GM19467 (cell line): ENCODE data around the gene PEX16.
A peak's percentile ranks its signal among the peaks of the same experiment; 100 is the strongest.

ENCODE experiments used
- ATAC-seq: cut with Tn5 transposase; IDR thresholded peaks from one replicate; pipeline ENCODE4 v1.9.1; 2021; ENCODE audit warnings: mild to moderate bottlenecking, moderate library complexity; ENCODE audit not compliant: unreplicated experiment

The PEX16 gene

GRCh38 chr11:45899448-45900174 lies 18.1 kb downstream of the PEX16 start:
- peak; percentile 57 for ATAC-seq

- no peak for ATAC-seq
Observed at GRCh38 chr11:45899086-45899447, 18.6 kb downstream of the PEX16 start.

- ATAC-seq, result no peak
Observed at GRCh38 chr11:45897556-45897955, 20.1 kb downstream of the PEX16 start.

- no peak for ATAC-seq
Observed at GRCh38 chr11:45896422-45896984, 21.2 kb downstream of the PEX16 start.

- ATAC-seq, result no peak
Observed at GRCh38 chr11:45895553-45896259, 22.0 kb downstream of the PEX16 start.

GRCh38 chr11:45894555-45895247 lies 23.0 kb downstream of the PEX16 start:
- ATAC-seq, result no peak

GRCh38 chr11:45892856-45893255 lies 24.8 kb downstream of the PEX16 start:
- ATAC-seq, result no peak

GRCh38 chr11:45890886-45891550 lies 26.7 kb downstream of the PEX16 start:
- no peak for ATAC-seq

GRCh38 chr11:45889966-45890365 lies 27.7 kb downstream of the PEX16 start:
- ATAC-seq, result no peak

GRCh38 chr11:45889555-45889954 lies 28.1 kb downstream of the PEX16 start:
- no peak for ATAC-seq

GRCh38 chr11:45887587-45887986 lies 30.1 kb downstream of the PEX16 start:
- ATAC-seq, result no peak

- ATAC-seq, result no peak
Observed at GRCh38 chr11:45886816-45887520, 30.7 kb downstream of the PEX16 start.

GRCh38 chr11:45885921-45886721 lies 31.6 kb downstream of the PEX16 start:
- no peak for ATAC-seq

GRCh38 chr11:45885274-45885920 lies 32.3 kb downstream of the PEX16 start, which contains the start of gene MAPK8IP1:
MAPK8IP1 (plus strand) TSS chr11:45885651; CDS start chr11:45885821, 170 bp downstream.
- ATAC-seq, result no peak

- ATAC-seq, result no peak
Observed at GRCh38 chr11:45884596-45885185, 33.0 kb downstream of the PEX16 start.

GRCh38 chr11:45881708-45882368 lies 35.8 kb downstream of the PEX16 start:
- no peak for ATAC-seq

GRCh38 chr11:45880772-45881570 lies 36.7 kb downstream of the PEX16 start:
- no peak for ATAC-seq
